Thyroid gland (tissue), 4 donors: Measurements from ENCODE around the gene FGL2. TPM values are rescaled to one million over a fixed set of nuclear protein-coding genes. Genes with fewer than 3 reads are reported as not detected.
"Not testable (repeated sequence)": the region's sequence is repeated elsewhere in the genome, so short reads cannot be mapped to it uniquely, and the experiment has no call there.

Experiments
- DNase-seq, 2 donors: peaks; one replicate each; pipeline ENCODE4 v3.0.0-alpha.2; 2019
- H3K27ac ChIP-seq, 3 donors: fragments of 200-600 bp; sonication (generic); 1 replicate in 2 of 3; 2 replicates in 1 of 3; pipeline ENCODE4 v1.5.1; 2016 to 2019; ENCODE audit warnings: mild to moderate bottlenecking in 1 of 3, moderate library complexity in 1 of 3
- H3K27me3 ChIP-seq: fragments of 200-600 bp; sonication (generic); one replicate; pipeline ENCODE4 v1.5.1; 2019
- H3K36me3 ChIP-seq, 2 donors: fragments of 200-600 bp; sonication (generic); one replicate each; pipeline ENCODE4 v1.5.1; 2016 to 2019
- H3K4me1 ChIP-seq, 2 donors: fragments of 200-600 bp; sonication (generic); one replicate each; pipeline ENCODE4 v1.5.1; 2017 to 2019
- H3K4me3 ChIP-seq, 3 donors: fragments of 200-600 bp; sonication (generic); replicated peaks in 1 of 3; 1 replicate in 2 of 3; 2 replicates in 1 of 3; pipeline ENCODE4 v1.5.1; 2016; ENCODE audit warnings: mild to moderate bottlenecking in 1 of 3
- H3K9me3 ChIP-seq: fragments of 200-600 bp; sonication (generic); one replicate; pipeline ENCODE4 v1.5.1; 2017
- CTCF ChIP-seq, 6 experiments: fragments of 200-600 bp in 3 of 6; fragments of 450-650 bp in 3 of 6; sonication (generic) in 3 of 6; IDR thresholded peaks; one replicate each; pipeline ENCODE4 v1.5.1; 2016 to 2019; ENCODE audit warnings: antibody characterized with exemption in 6 of 6, mild to moderate bottlenecking in 2 of 6, inconsistent platforms in 1 of 6, moderate library complexity in 1 of 6
- POLR2A ChIP-seq, 2 donors: fragments of 450-650 bp; IDR thresholded peaks; one replicate each; pipeline ENCODE4 v1.6.1; 2017; ENCODE audit warnings: antibody characterized with exemption in 2 of 2, mild to moderate bottlenecking in 2 of 2, moderate library complexity in 1 of 2
- WGBS, 2 donors: methylation state at CpG; one replicate each; pipeline ENCODE4 v1.1.5; 2017; 5-methylcytosine and 5-hydroxymethylcytosine counted together
- intact Hi-C: fragments of 100-400 bp; cut with DNase I; formaldehyde crosslinking; loops from one replicate; pipeline ENCODE4 v1.15.1; 2023
- total RNA-seq, 4 donors: library from RNA; depleted of rRNA; stranded (reverse); fragments of >200 nt; gene quantifications; one replicate each; pipeline ENCODE4 v1.2.3, GENCODE V29; 2016

FGL2 gene
- total RNA-seq, 4 donors from 2014 or later: 19.9 to 66.5 (median 38.3) TPM

GRCh38 chr7:77174418-77174817 lies 25.2 kb downstream of the FGL2 start:
- not testable (repeated sequence) for H3K27ac ChIP-seq, DNase-seq
- 80 to 88% methylated on average over 1 to 2 of the region's 4 CpGs for WGBS, 2 donors

GRCh38 chr7:77172437-77173172 lies 27.0 kb downstream of the FGL2 start:
- 87 to 91% methylated on average over 5 to 6 of the region's 6 CpGs for WGBS, 2 donors
- intact Hi-C loops, H3K4me1 ChIP-seq: not testable (repeated sequence)

More at GRCh38 chr7:77174418-77174817, 25.2 kb downstream of the FGL2 start:
- H3K36me3 ChIP-seq, H3K27me3 ChIP-seq, H3K4me3 ChIP-seq, intact Hi-C loops, H3K9me3 ChIP-seq: not testable (repeated sequence)
- H3K4me1 ChIP-seq: peaks cover 10 to 12% of the 10 kb centered on the region in 2 donors

GRCh38 chr7:77171073-77171472 lies 28.5 kb downstream of the FGL2 start:
- DNase-seq, H3K27me3 ChIP-seq, H3K4me3 ChIP-seq, H3K27ac ChIP-seq, H3K4me1 ChIP-seq, intact Hi-C loops, H3K9me3 ChIP-seq, H3K36me3 ChIP-seq: not testable (repeated sequence)
- WGBS, 2 donors: 93 to 94% methylated on average over 4 of the region's 4 CpGs

More at GRCh38 chr7:77172437-77173172, 27.0 kb downstream of the FGL2 start:
- H3K36me3 ChIP-seq, H3K4me3 ChIP-seq, H3K27me3 ChIP-seq, H3K27ac ChIP-seq, H3K9me3 ChIP-seq, DNase-seq: not testable (repeated sequence)

GRCh38 chr7:77157446-77157845 lies 42.2 kb downstream of the FGL2 start:
- Histone ChIP-seq H3K36me3 (no peaks in the 10 kb centered on the region), H3K9me3 (no peaks in the 10 kb centered on the region), H3K27ac (no peak overlapping the region), H3K27me3 (no peaks in the 10 kb centered on the region), H3K4me1 (peaks cover 4 to 5% of the 10 kb centered on the region in 2 donors), H3K4me3 (no peak overlapping the region)
- DNase-seq: no peak
- TF ChIP-seq CTCF (IDR thresholded peaks at IDR 0.05) (no peak), POLR2A (IDR thresholded peaks at IDR 0.05) (no peak)
- intact Hi-C loops: no loop called here
- 33 to 37% methylated on average over 1 of the region's 1 CpG for WGBS, 2 donors

- H3K27me3 ChIP-seq, H3K36me3 ChIP-seq, DNase-seq, H3K4me1 ChIP-seq, intact Hi-C loops, H3K9me3 ChIP-seq, H3K4me3 ChIP-seq, H3K27ac ChIP-seq: not testable (repeated sequence)
- no CpG with 5 or more reads among the region's 1 CpG for WGBS, 2 donors
Observed at GRCh38 chr7:77157034-77157433, 42.6 kb downstream of the FGL2 start.

- H3K27ac ChIP-seq, H3K4me3 ChIP-seq, H3K4me1 ChIP-seq, H3K27me3 ChIP-seq, intact Hi-C loops, H3K36me3 ChIP-seq, DNase-seq, H3K9me3 ChIP-seq: not testable (repeated sequence)
- 88 to 90% methylated on average over 5 of the region's 5 CpGs for WGBS, 2 donors
Observed at GRCh38 chr7:77155601-77156377, 43.8 kb downstream of the FGL2 start.

- H3K27ac ChIP-seq, H3K36me3 ChIP-seq, H3K4me3 ChIP-seq, H3K4me1 ChIP-seq, H3K9me3 ChIP-seq, H3K27me3 ChIP-seq, intact Hi-C loops, DNase-seq: not testable (repeated sequence)
- 66 to 70% methylated on average over 3 of the region's 3 CpGs for WGBS, 2 donors
Observed at GRCh38 chr7:77154917-77155464, 44.6 kb downstream of the FGL2 start.

- H3K27ac ChIP-seq, H3K27me3 ChIP-seq, intact Hi-C loops: not testable (repeated sequence)
Observed at GRCh38 chr7:77152232-77152631, 47.4 kb downstream of the FGL2 start.

More at GRCh38 chr7:77152232-77152631, 47.4 kb downstream of the FGL2 start:
- not testable (repeated sequence) for H3K36me3 ChIP-seq, H3K4me3 ChIP-seq, DNase-seq, H3K9me3 ChIP-seq, H3K4me1 ChIP-seq

Other genes with a start within 250 kb of the FGL2 start
- not detected for gene SPDYE17, start 167.5 kb downstream of the FGL2 start, total RNA-seq
- 1 to 10 TPM; 1.2 to 2.1 (median 1.6) TPM for gene SPDYE18, start 137.3 kb downstream of the FGL2 start, total RNA-seq
- gene CCDC146, start 77.2 kb downstream of the FGL2 start, total RNA-seq: 10 to 100 TPM; 35.9 to 51.3 (median 44.3) TPM
- gene GSAP, start 216.5 kb upstream of the FGL2 start, total RNA-seq: 10 to 100 TPM; 43.1 to 65.2 (median 52.4) TPM